Loucy (cell line): ENCODE results near the gene JADE2.
"Not testable (repeated sequence)": the region's sequence is repeated elsewhere in the genome, so short reads cannot be mapped to it uniquely, and the experiment has no call there.

Source experiments
- H2AFZ ChIP-seq: fragments of 200-600 bp; sonication (generic); 2 replicates; pipeline ENCODE4 v1.6.0; 2016; ENCODE audit warnings: antibody characterized with exemption, mild to moderate bottlenecking, low read length, moderate library complexity
- H3F3A ChIP-seq: fragments of 200-600 bp; 2 replicates; pipeline ENCODE4 v1.6.0; 2016; ENCODE audit warnings: antibody characterized with exemption, low read depth, mild to moderate bottlenecking
- H3K27me3 ChIP-seq: fragments of 200-600 bp; sonication (generic); 2 replicates; pipeline ENCODE4 v1.6.1; 2014; ENCODE audit warnings: low read length, mild to moderate bottlenecking; ENCODE audit not compliant: insufficient read depth, poor library complexity, severe bottlenecking
- H3K36me3 ChIP-seq: fragments of 200-600 bp; sonication (generic); 2 replicates; pipeline ENCODE4 v1.6.1; 2016; ENCODE audit warnings: low read length; ENCODE audit not compliant: insufficient read depth
- H3K4me1 ChIP-seq: fragments of 200-600 bp; sonication (generic); 2 replicates; pipeline ENCODE4 v1.5.1; 2014; ENCODE audit warnings: low read length, mild to moderate bottlenecking; ENCODE audit not compliant: insufficient read depth, poor library complexity, severe bottlenecking
- H3K4me2 ChIP-seq: fragments of 200-600 bp; sonication (generic); 2 replicates; pipeline ENCODE4 v1.6.0; 2014; ENCODE audit warnings: antibody characterized with exemption, low read length, low read depth, mild to moderate bottlenecking; ENCODE audit not compliant: poor library complexity, severe bottlenecking
- H3K4me3 ChIP-seq: fragments of 200-600 bp; sonication (generic); 2 replicates; pipeline ENCODE4 v1.5.1; 2014; ENCODE audit warnings: low read length, mild to moderate bottlenecking, mixed read lengths; ENCODE audit not compliant: poor library complexity, severe bottlenecking
- H3K79me2 ChIP-seq: fragments of 200-600 bp; sonication (generic); 2 replicates; pipeline ENCODE4 v1.6.1; 2014; ENCODE audit warnings: low read length; ENCODE audit not compliant: insufficient read depth
- H3K9ac ChIP-seq: fragments of 200-600 bp; sonication (generic); 2 replicates; pipeline ENCODE4 v1.6.0; 2014; ENCODE audit warnings: mild to moderate bottlenecking, low read depth, low read length, moderate library complexity; ENCODE audit not compliant: poor library complexity, severe bottlenecking
- H3K9me2 ChIP-seq: fragments of 200-600 bp; sonication (generic); replicated peaks from 2 replicates; pipeline ENCODE4 v1.6.1; 2016; ENCODE audit warnings: low read depth, low read length, mixed read lengths
- H3K9me3 ChIP-seq: fragments of 200-600 bp; sonication (generic); 2 replicates; pipeline ENCODE4 v1.6.1; 2014; ENCODE audit warnings: mild to moderate bottlenecking, antibody characterized with exemption, low read length, low read depth; ENCODE audit not compliant: insufficient read depth
- H4K20me1 ChIP-seq: fragments of 200-600 bp; sonication (generic); 2 replicates; pipeline ENCODE4 v1.6.0; 2014; ENCODE audit warnings: antibody characterized with exemption, low read length, mild to moderate bottlenecking; ENCODE audit not compliant: insufficient read depth, poor library complexity, severe bottlenecking
- EZH2phosphoT487 ChIP-seq: fragments of 200-600 bp; IDR thresholded peaks from 2 replicates; pipeline ENCODE4 v1.6.1; 2018; ENCODE audit warnings: antibody characterized with exemption, mild to moderate bottlenecking, moderate library complexity, borderline replicate concordance
- TF ChIP-seq, protein P1 (sequence below): fragments of 200-600 bp; sonication (generic); conservative IDR thresholded peaks from 2 replicates; pipeline ENCODE4 v1.5.1; 2014; ENCODE audit warnings: mild to moderate bottlenecking, antibody characterized with exemption, low read length

The JADE2 gene

DNA sequence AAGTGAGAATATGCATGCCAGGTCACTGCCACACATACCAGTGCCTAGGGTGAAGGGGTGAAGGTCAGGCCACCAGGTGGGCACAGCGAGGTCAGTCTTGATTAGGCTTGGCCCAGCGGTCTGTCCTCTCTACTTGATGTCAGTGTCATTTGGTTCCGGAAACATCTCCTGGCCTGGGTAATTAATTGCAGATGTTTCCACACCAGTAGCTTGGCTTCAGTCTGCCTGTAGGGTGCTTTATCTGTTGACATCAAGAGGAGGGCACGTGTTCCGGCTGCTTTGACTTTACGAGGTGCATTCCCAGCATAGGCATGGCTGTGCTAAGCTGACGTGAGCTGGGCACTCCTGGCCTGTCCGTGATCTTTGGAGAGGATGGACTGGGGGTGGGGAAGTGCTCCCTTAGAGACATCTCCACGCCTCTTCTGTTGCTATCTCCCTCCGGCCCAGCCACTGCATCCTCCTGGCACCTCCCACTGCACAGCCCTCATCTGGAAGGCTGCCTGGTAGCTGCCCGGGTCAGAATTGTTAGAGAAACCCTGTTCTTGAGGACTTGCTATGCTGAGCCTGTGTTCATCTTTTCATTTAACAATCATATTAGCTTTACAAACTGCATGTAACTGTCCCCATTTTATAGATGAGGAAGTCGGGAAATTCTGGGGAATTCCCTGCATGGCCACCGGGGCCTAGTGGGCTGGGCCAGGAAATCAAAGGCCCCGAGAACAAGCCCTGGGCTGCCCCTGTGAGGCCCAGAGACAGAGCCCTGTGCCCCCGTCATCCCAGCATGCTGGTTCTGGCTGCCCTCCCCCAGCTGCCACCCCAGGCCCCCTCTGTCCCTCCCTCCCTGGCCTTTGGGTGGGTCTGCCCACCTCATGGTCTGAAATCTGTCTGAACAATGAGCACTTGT, 29.1 kb downstream of the JADE2 start:
- peaks cover 22% of the 10 kb centered on the region for H3K4me1 ChIP-seq
- peaks cover 41% of the 10 kb centered on the region; the same call in 1 of the 2 replicates for H3K79me2 ChIP-seq
- H3K9me2 ChIP-seq = no peaks in the 10 kb centered on the region
- peaks cover 27% of the 10 kb centered on the region; the same call in 1 of the 2 replicates for H3K36me3 ChIP-seq
- no peaks in the 10 kb centered on the region for H3K27me3 ChIP-seq
- H3K4me3 ChIP-seq = no peak overlapping the region
- TF ChIP-seq, protein P1, sequence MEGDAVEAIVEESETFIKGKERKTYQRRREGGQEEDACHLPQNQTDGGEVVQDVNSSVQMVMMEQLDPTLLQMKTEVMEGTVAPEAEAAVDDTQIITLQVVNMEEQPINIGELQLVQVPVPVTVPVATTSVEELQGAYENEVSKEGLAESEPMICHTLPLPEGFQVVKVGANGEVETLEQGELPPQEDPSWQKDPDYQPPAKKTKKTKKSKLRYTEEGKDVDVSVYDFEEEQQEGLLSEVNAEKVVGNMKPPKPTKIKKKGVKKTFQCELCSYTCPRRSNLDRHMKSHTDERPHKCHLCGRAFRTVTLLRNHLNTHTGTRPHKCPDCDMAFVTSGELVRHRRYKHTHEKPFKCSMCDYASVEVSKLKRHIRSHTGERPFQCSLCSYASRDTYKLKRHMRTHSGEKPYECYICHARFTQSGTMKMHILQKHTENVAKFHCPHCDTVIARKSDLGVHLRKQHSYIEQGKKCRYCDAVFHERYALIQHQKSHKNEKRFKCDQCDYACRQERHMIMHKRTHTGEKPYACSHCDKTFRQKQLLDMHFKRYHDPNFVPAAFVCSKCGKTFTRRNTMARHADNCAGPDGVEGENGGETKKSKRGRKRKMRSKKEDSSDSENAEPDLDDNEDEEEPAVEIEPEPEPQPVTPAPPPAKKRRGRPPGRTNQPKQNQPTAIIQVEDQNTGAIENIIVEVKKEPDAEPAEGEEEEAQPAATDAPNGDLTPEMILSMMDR = no peak
- TF ChIP-seq EZH2phosphoT487 = no peak
- no peaks in the 10 kb centered on the region for H3K9me3 ChIP-seq
- H4K20me1 ChIP-seq = peaks cover 5% of the 10 kb centered on the region
- H2AFZ ChIP-seq = no peak overlapping the region
- peak overlapping the region; percentile 12 for H3K4me2 ChIP-seq
- no peak overlapping the region for H3K9ac ChIP-seq
- H3F3A ChIP-seq = no peaks in the 10 kb centered on the region; the same call in 1 of the 2 replicates

DNA sequence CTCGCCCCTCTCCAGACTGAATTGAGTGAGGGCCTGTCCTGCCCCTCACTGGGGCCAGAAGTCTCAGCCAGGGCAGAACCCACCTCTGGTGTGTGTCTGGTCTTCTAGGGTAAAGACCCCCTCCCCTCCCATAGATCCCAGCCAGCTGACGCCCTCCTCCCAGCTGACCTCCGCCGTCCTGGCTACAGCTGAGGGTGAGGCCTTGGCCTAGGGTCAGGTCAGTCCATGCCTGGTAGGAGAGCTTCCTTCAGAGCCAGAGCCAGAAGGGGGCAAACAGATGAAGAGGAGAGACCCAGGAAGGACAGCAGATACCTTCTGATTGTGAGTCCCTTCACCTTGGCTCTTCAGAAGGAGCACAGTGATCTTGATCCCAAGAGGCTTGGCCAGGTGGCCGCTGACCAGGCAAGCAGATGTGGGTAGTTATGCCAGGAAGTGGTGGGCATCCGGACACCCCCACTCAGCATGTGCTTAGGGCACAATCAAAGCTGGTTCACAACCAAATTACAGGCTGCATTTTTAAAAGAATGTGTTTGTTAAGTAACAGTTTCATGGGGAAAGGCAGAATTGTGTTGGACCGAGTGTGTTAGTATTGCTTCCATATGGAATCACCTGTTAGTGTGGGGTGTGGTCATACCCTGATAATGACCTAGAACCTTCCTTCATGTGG, 29.9 kb downstream of the JADE2 start:
- H4K20me1 ChIP-seq = peaks cover 5% of the 10 kb centered on the region
- peaks cover 14% of the 10 kb centered on the region for H3K4me1 ChIP-seq
- H3K27me3 ChIP-seq = no peaks in the 10 kb centered on the region
- H3F3A ChIP-seq = no peaks in the 10 kb centered on the region; the same call in 1 of the 2 replicates
- H3K4me3 ChIP-seq = peak overlapping the region; percentile 29
- H3K4me2 ChIP-seq = peak overlapping the region; percentile 37
- H3K9me2 ChIP-seq = no peaks in the 10 kb centered on the region
- no peak overlapping the region for H3K9ac ChIP-seq
- H3K79me2 ChIP-seq = peaks cover 34% of the 10 kb centered on the region; the same call in 1 of the 2 replicates
- TF ChIP-seq, protein P1 = no peak
- TF ChIP-seq EZH2phosphoT487 = no peak
- peaks cover 35% of the 10 kb centered on the region; the same call in 1 of the 2 replicates for H3K36me3 ChIP-seq
- no peak overlapping the region for H2AFZ ChIP-seq
- no peaks in the 10 kb centered on the region for H3K9me3 ChIP-seq

DNA sequence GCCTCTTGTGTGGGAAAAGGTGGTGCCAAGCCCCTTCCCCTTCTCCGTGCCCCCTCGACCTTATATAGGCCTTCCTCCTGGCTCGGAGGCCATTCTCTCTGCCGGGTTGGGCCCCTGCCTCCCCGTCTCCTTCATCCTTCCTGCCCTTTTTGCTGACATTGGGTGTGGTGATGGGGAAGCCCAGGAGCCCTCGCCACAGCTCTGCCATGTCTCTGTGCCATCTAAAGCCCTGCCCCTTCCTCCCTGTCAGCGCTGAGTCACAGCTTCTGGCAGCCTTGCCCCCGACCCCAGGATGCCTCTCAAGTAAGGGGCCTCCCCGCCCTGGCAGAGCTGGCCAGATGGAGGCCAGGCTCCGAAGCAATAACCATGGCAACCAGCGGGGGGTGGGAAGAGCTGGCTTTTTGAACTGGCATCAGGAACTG, 30.4 kb downstream of the JADE2 start:
- peaks cover 12% of the 10 kb centered on the region for H3K4me1 ChIP-seq
- peak overlapping the region; percentile 29 for H3K4me3 ChIP-seq
- TF ChIP-seq, protein P1 = no peak
- no peak for TF ChIP-seq EZH2phosphoT487
- peaks cover 40% of the 10 kb centered on the region; the same call in 1 of the 2 replicates for H3K36me3 ChIP-seq
- peak overlapping the region; percentile 37 for H3K4me2 ChIP-seq
- H3F3A ChIP-seq = no peaks in the 10 kb centered on the region; the same call in 1 of the 2 replicates
- H3K9me2 ChIP-seq = no peaks in the 10 kb centered on the region
- no peak overlapping the region for H3K9ac ChIP-seq
- H3K27me3 ChIP-seq = no peaks in the 10 kb centered on the region
- peaks cover 28% of the 10 kb centered on the region; the same call in 1 of the 2 replicates for H3K79me2 ChIP-seq
- no peak overlapping the region for H2AFZ ChIP-seq
- peaks cover 5% of the 10 kb centered on the region for H4K20me1 ChIP-seq
- no peaks in the 10 kb centered on the region for H3K9me3 ChIP-seq

DNA sequence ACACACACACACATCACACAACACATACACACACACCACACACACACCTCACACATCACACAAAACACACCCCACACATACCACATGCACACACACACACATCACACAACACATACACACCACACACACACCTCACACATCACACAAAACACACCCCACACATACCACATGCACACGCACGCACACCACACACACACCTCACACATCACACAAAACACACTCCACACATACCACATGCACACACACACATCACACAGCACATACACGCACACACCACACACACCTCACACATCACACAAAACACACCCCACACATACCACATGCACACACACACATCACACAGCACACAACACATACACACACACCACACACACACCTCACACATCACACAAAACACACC, 31.1 kb downstream of the JADE2 start:
- peaks cover 27% of the 10 kb centered on the region; the same call in 1 of the 2 replicates for H3K79me2 ChIP-seq
- not testable (repeated sequence) for H3K9me2 ChIP-seq, H3K27me3 ChIP-seq, H3F3A ChIP-seq, H3K4me2 ChIP-seq, H2AFZ ChIP-seq, H4K20me1 ChIP-seq, H3K9ac ChIP-seq, H3K9me3 ChIP-seq, H3K4me3 ChIP-seq
- peaks cover 47% of the 10 kb centered on the region; the same call in 1 of the 2 replicates for H3K36me3 ChIP-seq
- H3K4me1 ChIP-seq = peaks cover 12% of the 10 kb centered on the region
